22Rv1 (cell line): ENCODE measurements around the gene C10orf95.

Experiments
- H3K27ac ChIP-seq: fragments of 450-650 bp; 2 replicates; pipeline ENCODE4 v1.5.1; 2017
- ZFX ChIP-seq: fragments of 450-650 bp; IDR thresholded peaks from 2 replicates; pipeline ENCODE4 v1.6.1; 2017; ENCODE audit warnings: antibody characterized with exemption, borderline replicate concordance
- TF ChIP-seq, protein P1 (sequence below): fragments of 450-650 bp; IDR thresholded peaks from 2 replicates; pipeline ENCODE4 v1.5.1; 2017; ENCODE audit warnings: mild to moderate bottlenecking

The C10orf95 gene, protein sequence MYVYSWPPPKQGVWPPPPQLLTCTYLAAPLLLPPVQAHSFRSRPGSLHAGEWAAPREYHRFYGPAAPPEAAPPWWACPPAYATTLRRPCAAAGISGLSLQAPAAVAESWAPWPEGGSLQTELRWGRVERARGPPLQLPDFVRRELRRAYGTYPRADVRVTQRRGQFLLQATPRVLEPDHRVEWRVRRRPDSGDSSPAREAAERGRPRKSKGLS

DNA sequence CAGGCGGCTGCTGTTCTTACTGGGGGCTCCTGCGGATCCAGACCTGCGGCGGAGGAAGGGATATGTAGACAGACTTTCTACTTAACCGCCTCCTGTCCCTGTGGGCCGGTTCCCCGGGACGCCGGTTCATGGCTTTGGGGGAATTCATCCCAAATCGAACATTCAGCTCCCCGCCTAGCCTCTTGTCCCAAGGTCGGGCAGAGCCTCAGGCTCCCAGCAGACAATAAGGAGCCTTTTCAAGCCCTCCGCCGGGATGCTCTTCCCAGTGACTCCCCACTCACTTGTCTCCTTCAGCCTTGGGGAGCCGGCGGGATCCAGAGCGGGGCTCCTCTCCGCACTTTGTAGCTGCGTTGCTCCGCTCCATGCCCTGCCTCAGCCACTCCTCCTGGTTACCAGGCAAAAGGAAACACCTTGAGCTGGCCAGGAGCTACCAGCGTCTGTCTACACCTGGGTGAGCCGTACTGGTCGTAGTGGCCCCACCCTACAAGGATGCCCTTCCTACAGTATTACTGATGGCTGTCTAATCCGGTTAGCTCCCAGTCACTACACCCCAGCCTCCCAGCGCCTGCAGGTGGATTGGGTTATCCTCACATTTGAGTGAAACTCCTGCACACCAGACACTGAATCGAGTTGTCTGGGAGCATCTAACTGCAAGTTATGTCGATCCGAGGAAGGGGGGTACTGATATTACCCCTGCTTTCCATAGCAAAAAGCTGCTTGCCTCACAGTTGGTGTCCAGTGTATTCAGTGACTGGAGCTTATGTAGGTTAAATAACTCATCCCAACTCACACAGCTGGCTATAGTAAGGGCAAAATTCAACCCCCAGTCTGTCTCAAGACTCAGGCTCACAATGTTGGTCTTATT lies at the start of gene C10orf95:
C10orf95 (minus strand) TSS at position 439 of the 865 bp plus-strand sequence. CDS start 450 bp downstream, outside the sequence.
- TF ChIP-seq, protein P1, sequence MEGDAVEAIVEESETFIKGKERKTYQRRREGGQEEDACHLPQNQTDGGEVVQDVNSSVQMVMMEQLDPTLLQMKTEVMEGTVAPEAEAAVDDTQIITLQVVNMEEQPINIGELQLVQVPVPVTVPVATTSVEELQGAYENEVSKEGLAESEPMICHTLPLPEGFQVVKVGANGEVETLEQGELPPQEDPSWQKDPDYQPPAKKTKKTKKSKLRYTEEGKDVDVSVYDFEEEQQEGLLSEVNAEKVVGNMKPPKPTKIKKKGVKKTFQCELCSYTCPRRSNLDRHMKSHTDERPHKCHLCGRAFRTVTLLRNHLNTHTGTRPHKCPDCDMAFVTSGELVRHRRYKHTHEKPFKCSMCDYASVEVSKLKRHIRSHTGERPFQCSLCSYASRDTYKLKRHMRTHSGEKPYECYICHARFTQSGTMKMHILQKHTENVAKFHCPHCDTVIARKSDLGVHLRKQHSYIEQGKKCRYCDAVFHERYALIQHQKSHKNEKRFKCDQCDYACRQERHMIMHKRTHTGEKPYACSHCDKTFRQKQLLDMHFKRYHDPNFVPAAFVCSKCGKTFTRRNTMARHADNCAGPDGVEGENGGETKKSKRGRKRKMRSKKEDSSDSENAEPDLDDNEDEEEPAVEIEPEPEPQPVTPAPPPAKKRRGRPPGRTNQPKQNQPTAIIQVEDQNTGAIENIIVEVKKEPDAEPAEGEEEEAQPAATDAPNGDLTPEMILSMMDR: no peak
- TF ChIP-seq ZFX: no peak
- H3K27ac ChIP-seq: peak within 1 kb of the TSS; percentile 97

DNA sequence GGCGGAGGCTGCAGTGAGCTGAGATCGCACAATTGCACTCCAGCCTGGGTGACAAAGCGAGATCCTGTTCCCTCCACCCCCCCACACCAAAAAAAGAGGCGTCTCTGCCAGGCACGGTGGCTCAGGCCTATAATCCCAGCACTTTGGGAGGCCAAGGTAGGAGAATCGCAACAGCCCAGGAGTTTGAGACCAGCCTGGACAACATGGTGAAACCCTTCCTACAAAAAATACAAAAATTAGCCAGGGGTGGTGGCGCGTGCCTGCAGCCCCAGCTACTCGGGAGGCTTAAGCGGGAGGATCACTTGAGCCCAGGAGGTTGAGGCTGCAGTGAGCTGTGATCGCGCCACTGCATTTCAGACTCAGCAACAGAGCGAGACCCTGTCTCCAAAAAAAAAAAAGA lies 49.3 kb upstream of the C10orf95 start:
- H3K27ac ChIP-seq: peak overlapping the region; percentile 76

DNA sequence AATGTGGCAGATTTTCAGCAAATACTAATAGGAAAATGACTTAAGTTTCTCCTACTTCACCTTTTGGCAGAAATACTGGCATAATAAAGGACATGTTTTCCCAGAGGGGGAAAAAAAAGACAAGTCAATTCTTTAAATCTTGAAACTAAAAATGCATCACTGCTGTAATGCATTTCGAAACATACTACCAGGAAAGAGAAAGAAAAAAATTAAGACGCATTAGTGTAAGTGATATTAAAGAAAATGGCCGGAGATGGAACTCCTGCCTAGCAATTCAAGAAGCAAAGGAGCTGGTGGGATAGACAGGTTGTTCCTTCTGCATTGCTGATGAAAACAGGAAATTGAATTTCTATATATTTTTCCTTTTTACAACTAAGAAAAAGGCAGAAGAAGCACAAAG lies 48.0 kb upstream of the C10orf95 start:
- TF ChIP-seq ZFX: no peak
- TF ChIP-seq, protein P1: no peak
- H3K27ac ChIP-seq: no peak overlapping the region

DNA sequence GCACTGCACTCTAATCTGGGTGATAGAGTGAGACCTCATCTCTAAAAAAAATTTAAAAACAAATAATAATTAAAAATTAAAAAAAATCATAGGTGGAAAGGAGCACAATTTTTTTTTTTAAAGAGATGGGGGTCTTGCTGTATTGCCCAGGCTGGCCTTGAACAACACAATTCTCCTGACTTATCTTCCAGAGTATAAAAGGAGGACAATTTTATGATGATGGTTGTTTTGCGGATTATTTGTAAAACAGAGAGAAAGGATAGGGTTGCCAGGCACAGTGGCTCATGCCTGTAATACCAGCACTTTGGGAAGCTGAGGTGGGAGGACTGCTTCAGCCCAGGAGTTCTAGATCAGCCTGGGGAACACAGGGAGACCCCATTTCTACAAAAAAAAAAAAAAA lies 46.2 kb upstream of the C10orf95 start:
- no peak for TF ChIP-seq ZFX
- TF ChIP-seq, protein P1: no peak
- no peak overlapping the region for H3K27ac ChIP-seq

DNA sequence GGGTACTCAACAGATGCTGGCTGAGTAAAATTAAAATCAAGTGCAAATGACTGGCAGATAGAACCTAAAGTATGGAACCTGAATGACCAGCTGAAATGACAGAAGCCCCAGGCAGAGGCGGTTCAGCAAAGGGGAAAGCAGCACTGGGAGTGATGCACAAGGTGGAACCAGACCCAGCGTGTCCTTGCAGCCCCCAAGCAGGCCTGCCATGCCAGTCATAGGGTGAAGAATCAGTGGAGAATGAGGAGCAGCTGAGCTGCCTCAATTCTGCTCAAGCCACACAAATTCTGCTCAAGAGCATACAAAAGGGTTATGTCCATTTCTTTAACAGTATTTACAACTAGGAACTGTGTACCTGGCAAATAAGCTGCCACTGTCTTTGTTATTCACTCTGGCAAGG lies 42.4 kb upstream of the C10orf95 start:
- no peak overlapping the region for H3K27ac ChIP-seq
- TF ChIP-seq, protein P1: no peak
- no peak for TF ChIP-seq ZFX

DNA sequence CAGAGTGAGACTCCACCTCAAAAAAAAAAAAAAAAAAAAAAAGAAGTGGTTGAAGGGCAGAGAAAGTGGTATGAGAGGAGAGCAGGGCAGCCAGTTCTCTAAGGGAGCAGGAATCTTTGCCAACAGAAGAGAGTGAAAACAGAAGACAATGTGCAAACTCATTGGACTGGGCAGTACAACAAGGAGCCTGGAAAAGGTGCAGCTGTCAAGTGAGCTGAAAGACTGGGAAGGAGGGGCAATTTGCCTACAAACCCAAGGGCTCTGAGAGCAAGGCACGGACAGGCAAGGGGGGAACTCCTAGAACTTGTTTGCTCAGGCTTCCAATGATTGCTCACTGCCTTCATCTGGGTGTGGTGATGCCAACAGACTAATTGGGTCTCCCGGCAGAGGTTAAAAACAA lies 41.6 kb upstream of the C10orf95 start:
- no peak overlapping the region for H3K27ac ChIP-seq
- no peak for TF ChIP-seq ZFX
- TF ChIP-seq, protein P1: no peak

DNA sequence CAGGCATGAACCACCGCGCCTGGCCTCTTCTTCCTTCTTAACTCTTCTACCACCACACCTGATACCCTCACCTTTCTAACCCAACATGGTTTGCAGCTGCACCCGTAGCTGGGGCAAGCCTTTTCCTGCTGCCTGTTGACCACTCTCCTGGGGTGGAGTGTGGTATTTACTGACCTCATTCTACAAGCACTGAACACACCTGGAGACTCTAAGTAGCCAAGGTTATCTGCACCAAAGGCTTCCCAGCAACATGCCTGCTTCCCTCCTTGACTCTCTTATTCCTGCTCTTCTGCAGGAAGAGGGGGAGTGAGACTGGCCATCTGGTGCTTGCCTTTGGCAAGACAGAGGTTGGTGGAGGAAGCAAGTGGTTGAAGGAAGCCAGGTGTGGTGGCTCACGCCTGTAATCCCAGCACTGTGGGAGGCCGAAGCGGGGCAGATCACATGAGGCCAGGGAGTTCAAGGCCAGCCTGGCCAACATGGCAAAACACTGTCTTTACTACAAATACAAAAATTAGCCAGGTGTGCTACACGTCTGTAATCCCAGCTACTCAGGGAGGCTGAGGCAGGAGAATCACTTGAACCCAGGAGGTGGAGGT lies 41.1 kb upstream of the C10orf95 start:
- no peak for TF ChIP-seq ZFX
- TF ChIP-seq, protein P1: no peak

More for the DNA sequence above, 41.1 kb upstream of the C10orf95 start:
- no peak overlapping the region for H3K27ac ChIP-seq
